T-helper 1 cell treated with Interleukin-12 subunit alpha and Interleukin-12 subunit beta and Interleukin-4 antibody, amounts not matched to agents 30 μg/mL and 1 μg/mL, for 36 hours (primary cell): ENCODE results near the gene NADK2.

Experiments
- H3K27ac Mint-ChIP-seq: one replicate; pipeline ENCODE4 v1.8.0; 2021; ENCODE audit warnings: mild to moderate bottlenecking, mixed read lengths
- H3K27me3 Mint-ChIP-seq: one replicate; pipeline ENCODE4 v1.8.0; 2021; ENCODE audit warnings: low read depth, mixed read lengths
- H3K36me3 Mint-ChIP-seq: one replicate; pipeline ENCODE4 v1.8.0; 2021; ENCODE audit warnings: low read depth, mixed read lengths
- H3K4me1 Mint-ChIP-seq: one replicate; pipeline ENCODE4 v1.8.0; 2021; ENCODE audit warnings: low read depth, mixed read lengths
- H3K4me3 Mint-ChIP-seq: one replicate; pipeline ENCODE4 v1.8.0; 2021; ENCODE audit warnings: mild to moderate bottlenecking, moderate library complexity, mixed read lengths
- H3K9me3 Mint-ChIP-seq: one replicate; pipeline ENCODE4 v1.8.0; 2021; ENCODE audit warnings: mixed read lengths

The NADK2 gene

DNA sequence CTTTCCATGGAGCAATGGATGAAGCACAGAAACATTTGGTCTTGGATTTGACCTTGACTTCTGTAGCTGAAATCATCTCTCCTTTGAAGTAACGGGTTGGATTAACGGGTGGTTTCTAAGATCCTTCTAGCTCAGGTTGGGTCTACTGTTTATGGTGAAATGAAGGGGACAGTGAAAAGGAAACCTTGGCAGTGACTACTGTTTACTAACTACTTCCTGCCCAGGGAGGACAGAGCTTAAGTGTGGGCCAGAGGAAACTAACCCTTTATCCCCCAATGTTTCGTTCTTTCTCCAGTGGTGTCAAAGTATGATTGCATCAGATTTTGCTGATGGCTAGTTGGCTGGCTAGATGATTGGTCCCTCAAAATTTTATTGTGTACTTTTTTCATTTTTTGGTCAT, 67.6 kb downstream of the NADK2 start:
- H3K27ac Mint-ChIP-seq: no peak overlapping the region
- peaks cover 40% of the 10 kb centered on the region for H3K36me3 Mint-ChIP-seq
- no peaks in the 10 kb centered on the region for H3K27me3 Mint-ChIP-seq
- H3K9me3 Mint-ChIP-seq: no peaks in the 10 kb centered on the region
- H3K4me3 Mint-ChIP-seq: no peak overlapping the region
- H3K4me1 Mint-ChIP-seq: peaks cover 4% of the 10 kb centered on the region

- Mint-ChIP-seq H3K27ac (no peak overlapping the region), H3K4me1 (peaks cover 9% of the 10 kb centered on the region), H3K9me3 (no peaks in the 10 kb centered on the region), H3K36me3 (peaks cover 40% of the 10 kb centered on the region), H3K4me3 (no peak overlapping the region), H3K27me3 (no peaks in the 10 kb centered on the region)
These were observed 68.3 kb downstream of the NADK2 start for GRCh38 chr5:36173426-36173825.

GRCh38 chr5:36172599-36172998, 69.1 kb downstream of the NADK2 start:
- H3K4me1 Mint-ChIP-seq: peaks cover 13% of the 10 kb centered on the region
- H3K4me3 Mint-ChIP-seq: no peak overlapping the region
- H3K9me3 Mint-ChIP-seq: no peaks in the 10 kb centered on the region
- H3K36me3 Mint-ChIP-seq: peaks cover 47% of the 10 kb centered on the region
- no peaks in the 10 kb centered on the region for H3K27me3 Mint-ChIP-seq
- H3K27ac Mint-ChIP-seq: no peak overlapping the region

- Mint-ChIP-seq H3K9me3 (no peaks in the 10 kb centered on the region), H3K4me3 (no peak overlapping the region), H3K36me3 (peaks cover 49% of the 10 kb centered on the region), H3K27me3 (no peaks in the 10 kb centered on the region), H3K27ac (no peak overlapping the region), H3K4me1 (peaks cover 13% of the 10 kb centered on the region)
These were observed 70.8 kb downstream of the NADK2 start for GRCh38 chr5:36170832-36171424.

DNA sequence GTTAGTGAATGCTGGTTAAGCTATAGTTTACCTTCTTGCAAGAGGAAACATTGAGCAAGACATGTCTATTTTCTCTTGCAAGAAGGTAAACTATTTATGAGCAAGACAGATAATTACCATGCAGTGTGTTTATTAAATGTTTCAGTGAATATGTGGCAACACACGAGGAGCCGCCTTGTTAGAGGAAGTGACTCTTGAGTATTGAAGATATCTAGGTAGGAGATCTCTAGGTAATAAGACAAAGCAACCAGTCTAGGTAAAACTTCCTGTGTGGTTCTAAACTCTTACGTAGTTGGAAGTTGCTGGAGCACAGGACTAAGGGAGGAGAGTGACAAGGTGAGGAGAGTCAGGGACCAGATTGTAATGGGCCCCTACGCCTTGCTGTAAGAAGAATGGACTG, 73.0 kb downstream of the NADK2 start:
- peak overlapping the region; percentile 82 for H3K27ac Mint-ChIP-seq
- peaks cover 37% of the 10 kb centered on the region for H3K36me3 Mint-ChIP-seq
- no peak overlapping the region for H3K4me3 Mint-ChIP-seq
- H3K9me3 Mint-ChIP-seq: no peaks in the 10 kb centered on the region
- H3K27me3 Mint-ChIP-seq: no peaks in the 10 kb centered on the region
- peaks cover 14% of the 10 kb centered on the region for H3K4me1 Mint-ChIP-seq

DNA sequence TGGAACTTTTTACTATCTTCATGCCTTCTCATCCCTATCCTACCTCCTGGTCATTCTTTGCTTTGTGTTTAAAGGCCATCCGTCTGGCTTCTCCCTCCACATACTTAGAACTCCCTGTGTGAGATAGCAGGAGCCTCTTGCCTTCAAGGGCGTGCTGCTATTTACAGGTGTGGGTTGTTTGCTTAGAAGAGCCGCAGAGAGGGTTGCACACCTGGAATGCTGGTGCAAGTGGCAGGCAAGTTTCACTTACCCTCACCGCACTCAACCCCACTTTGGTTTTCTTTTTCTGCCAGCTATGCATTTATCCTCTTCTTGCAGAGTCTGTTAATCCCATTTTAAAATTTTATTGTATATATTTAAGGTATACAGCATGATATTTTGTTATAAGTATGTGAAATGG, 77.3 kb downstream of the NADK2 start:
- H3K27me3 Mint-ChIP-seq: no peaks in the 10 kb centered on the region
- H3K4me3 Mint-ChIP-seq: no peak overlapping the region
- H3K4me1 Mint-ChIP-seq: peaks cover 30% of the 10 kb centered on the region
- H3K9me3 Mint-ChIP-seq: no peaks in the 10 kb centered on the region
- no peak overlapping the region for H3K27ac Mint-ChIP-seq
- H3K36me3 Mint-ChIP-seq: peaks cover 41% of the 10 kb centered on the region

DNA sequence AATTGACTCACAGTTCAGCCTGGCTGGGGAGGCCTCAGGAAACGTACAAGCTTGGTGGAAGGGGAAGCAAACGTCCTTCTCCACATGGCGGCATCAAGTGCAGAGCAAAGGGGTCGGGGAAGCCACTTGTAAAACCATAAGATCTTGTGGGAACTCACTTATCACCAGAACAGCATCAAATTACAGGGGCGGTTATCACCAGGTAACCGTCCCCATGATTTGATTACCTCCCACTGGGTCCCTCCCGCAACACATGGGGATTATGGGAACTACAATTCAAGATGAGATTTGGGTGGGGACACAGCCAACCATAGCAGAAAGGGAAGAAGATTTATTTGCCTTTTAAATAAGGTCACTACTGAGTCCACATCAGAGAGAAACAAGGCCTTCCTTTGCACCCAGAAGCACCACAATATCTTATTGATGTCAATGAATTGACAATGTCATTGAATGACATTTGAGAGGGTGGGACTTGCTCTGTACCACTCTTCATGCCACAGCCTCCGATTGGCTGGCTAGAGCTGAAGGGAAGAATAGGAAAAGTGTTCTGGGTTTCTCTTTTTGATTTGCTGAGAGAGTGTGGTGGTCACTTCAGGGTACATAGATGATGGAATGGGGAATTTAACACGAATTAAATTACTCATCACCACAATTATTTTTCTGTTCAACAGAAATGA, 78.8 kb downstream of the NADK2 start:
- peaks cover 27% of the 10 kb centered on the region for H3K4me1 Mint-ChIP-seq
- H3K9me3 Mint-ChIP-seq: no peaks in the 10 kb centered on the region
- no peaks in the 10 kb centered on the region for H3K27me3 Mint-ChIP-seq
- peaks cover 41% of the 10 kb centered on the region for H3K36me3 Mint-ChIP-seq
- no peak overlapping the region for H3K4me3 Mint-ChIP-seq
- peak overlapping the region; percentile 1 for H3K27ac Mint-ChIP-seq

DNA sequence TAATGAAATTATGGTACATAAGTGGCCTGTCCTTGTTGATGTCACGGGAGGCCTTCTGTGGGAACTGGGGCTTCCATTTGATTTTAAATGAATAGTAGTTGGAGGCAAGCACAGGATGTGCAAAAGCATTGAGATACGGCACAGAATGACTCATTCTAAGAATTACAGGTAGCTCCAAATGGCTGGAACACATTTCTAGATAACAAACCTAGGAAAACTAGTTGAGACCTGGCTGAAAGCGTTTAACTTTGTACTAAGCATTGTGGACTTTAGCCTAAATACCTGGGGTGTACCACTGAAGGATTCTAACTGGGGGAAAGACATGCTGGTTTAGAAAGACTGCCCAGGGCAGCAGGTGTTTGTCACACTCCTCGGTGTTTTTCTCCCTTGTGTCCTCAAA, 80.4 kb downstream of the NADK2 start:
- Mint-ChIP-seq H3K36me3 (peaks cover 42% of the 10 kb centered on the region), H3K27me3 (no peaks in the 10 kb centered on the region), H3K9me3 (no peaks in the 10 kb centered on the region), H3K27ac (no peak overlapping the region), H3K4me1 (peaks cover 29% of the 10 kb centered on the region), H3K4me3 (no peak overlapping the region)

- peak overlapping the region; percentile 37 for H3K27ac Mint-ChIP-seq
- no peaks in the 10 kb centered on the region for H3K9me3 Mint-ChIP-seq
- H3K27me3 Mint-ChIP-seq: no peaks in the 10 kb centered on the region
- H3K4me3 Mint-ChIP-seq: no peak overlapping the region
- peaks cover 35% of the 10 kb centered on the region for H3K4me1 Mint-ChIP-seq
- peaks cover 45% of the 10 kb centered on the region for H3K36me3 Mint-ChIP-seq
These were observed 81.1 kb downstream of the NADK2 start for GRCh38 chr5:36160617-36161016.

DNA sequence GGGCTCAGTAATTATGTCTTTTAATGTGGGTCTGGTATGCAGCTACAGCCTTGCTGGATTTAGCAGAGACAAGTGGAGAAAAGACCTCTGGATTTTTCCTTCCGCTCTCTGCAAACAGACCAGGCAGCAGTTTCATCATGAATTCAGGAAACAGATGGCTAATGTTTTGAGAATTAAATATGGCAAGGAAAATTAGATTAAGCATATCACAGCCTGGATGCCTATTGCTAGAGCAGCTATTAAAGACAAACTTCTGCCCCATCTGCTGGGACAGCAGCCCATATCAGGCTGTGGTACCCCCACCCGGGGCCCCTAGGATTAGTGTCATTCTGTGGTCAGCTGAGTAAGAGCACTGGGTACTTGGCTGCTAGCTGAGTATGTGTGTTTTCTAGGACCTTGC, 83.6 kb downstream of the NADK2 start:
- Mint-ChIP-seq H3K27ac (no peak overlapping the region), H3K4me1 (peaks cover 44% of the 10 kb centered on the region), H3K4me3 (no peak overlapping the region), H3K36me3 (peaks cover 55% of the 10 kb centered on the region), H3K9me3 (no peaks in the 10 kb centered on the region), H3K27me3 (no peaks in the 10 kb centered on the region)

- Mint-ChIP-seq H3K27ac (no peak overlapping the region), H3K9me3 (no peaks in the 10 kb centered on the region), H3K27me3 (no peaks in the 10 kb centered on the region), H3K4me1 (peaks cover 45% of the 10 kb centered on the region), H3K36me3 (peaks cover 49% of the 10 kb centered on the region), H3K4me3 (no peak overlapping the region)
These were observed 85.1 kb downstream of the NADK2 start for GRCh38 chr5:36156619-36157018.

DNA sequence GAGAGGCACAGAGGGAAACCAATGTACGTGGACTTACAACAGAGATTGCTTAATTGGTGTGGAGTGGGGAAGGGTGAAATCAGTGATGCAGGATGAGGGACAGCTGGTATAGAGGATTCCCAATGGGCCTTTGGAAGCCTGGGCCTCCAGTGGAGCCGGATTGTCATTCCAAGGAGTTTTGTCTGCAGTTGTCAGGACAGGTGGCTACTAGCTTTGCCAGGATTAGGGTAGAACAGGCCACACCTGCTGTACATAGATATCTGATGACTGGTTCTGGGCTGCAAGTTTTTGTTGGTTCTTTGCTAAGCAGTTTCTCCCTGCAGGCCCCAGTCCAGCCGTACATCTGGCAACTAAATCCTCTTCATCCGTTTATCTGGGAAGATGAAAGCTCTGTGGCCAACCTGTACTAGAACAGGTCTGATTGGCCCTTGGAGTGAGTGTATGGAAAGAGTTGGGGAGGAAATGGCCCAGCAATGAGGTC, 85.6 kb downstream of the NADK2 start:
- Mint-ChIP-seq H3K9me3 (no peaks in the 10 kb centered on the region), H3K36me3 (peaks cover 48% of the 10 kb centered on the region), H3K27ac (no peak overlapping the region), H3K4me1 (peaks cover 40% of the 10 kb centered on the region), H3K27me3 (no peaks in the 10 kb centered on the region), H3K4me3 (no peak overlapping the region)

DNA sequence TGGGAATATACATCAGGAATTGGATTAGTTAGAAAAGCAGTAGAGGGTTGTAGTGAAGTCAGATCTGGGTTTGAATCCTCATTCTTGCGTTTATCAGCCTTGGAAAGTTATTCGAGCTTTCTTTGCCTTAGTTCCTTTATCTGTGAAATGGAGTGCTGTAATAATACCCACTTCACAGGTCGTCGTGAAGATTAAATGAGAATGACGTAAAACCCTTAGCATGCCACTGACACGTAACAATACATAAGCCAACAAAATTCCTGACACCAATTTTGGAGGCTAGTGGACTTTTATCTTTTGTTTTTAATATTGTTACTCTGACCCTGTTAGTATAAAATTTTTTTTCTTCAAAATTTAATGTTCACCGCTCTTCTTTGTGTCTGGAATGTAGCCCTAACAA, 86.4 kb downstream of the NADK2 start:
- Mint-ChIP-seq H3K27me3 (no peaks in the 10 kb centered on the region), H3K9me3 (no peaks in the 10 kb centered on the region), H3K4me1 (peaks cover 42% of the 10 kb centered on the region), H3K36me3 (peaks cover 48% of the 10 kb centered on the region), H3K27ac (no peak overlapping the region), H3K4me3 (no peak overlapping the region)

DNA sequence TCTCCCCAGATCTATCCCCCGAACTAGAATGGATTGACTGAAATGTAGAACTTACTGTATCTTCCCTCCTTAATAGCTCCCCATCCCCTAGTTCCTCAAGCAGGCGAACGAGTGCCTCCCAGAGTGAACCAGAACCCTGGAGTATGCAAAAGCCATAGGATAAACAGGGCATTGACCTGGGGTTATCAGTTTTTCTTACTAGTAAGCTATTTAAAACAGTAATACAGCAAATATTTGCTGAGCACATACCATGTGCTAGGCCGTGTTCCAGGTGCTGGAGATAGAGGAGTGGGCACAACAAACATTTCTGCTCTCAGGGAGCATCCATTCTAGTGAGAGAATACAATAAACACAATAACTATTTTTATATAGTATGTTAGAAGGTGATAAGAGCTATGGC, 88.0 kb downstream of the NADK2 start:
- peaks cover 37% of the 10 kb centered on the region for H3K36me3 Mint-ChIP-seq
- peak overlapping the region; percentile 23 for H3K27ac Mint-ChIP-seq

GRCh38 chr5:36153298-36153677, 88.4 kb downstream of the NADK2 start:
- H3K27me3 Mint-ChIP-seq: no peaks in the 10 kb centered on the region
- H3K4me1 Mint-ChIP-seq: peaks cover 38% of the 10 kb centered on the region
- H3K36me3 Mint-ChIP-seq: peaks cover 33% of the 10 kb centered on the region
- H3K9me3 Mint-ChIP-seq: no peaks in the 10 kb centered on the region
- H3K27ac Mint-ChIP-seq: peak overlapping the region; percentile 23
- peak overlapping the region; percentile 67 for H3K4me3 Mint-ChIP-seq

More for the DNA sequence above, 88.0 kb downstream of the NADK2 start:
- Mint-ChIP-seq H3K4me3 (peak overlapping the region; percentile 67), H3K27me3 (no peaks in the 10 kb centered on the region), H3K9me3 (no peaks in the 10 kb centered on the region), H3K4me1 (peaks cover 40% of the 10 kb centered on the region)
